Naive B cell (primary cell): ENCODE data around the gene SFT2D2. TPM values are rescaled to one million over a fixed set of nuclear protein-coding genes. Genes with fewer than 3 reads are reported as not detected.
"Not testable (repeated sequence)": the region's sequence is repeated elsewhere in the genome, so short reads cannot be mapped to it uniquely, and the experiment has no call there.

Experiments used
- ATAC-seq, 2 donors: fragments of 150-1000 bp; cut with Tn5 transposase; 2 replicates each; pipeline ENCODE4 v1.10.0; 2021; ENCODE audit warnings: low read depth in 2 of 2, mild to moderate bottlenecking in 2 of 2, moderate library complexity in 2 of 2
- DNase-seq: peaks from one replicate; pipeline ENCODE4 v3.0.0; 2022
- H3K27ac Mint-ChIP-seq, 6 donors: one replicate each; pipeline ENCODE4 v1.8.0; 2020 to 2022; ENCODE audit warnings: mild to moderate bottlenecking in 6 of 6, mixed read lengths in 6 of 6, moderate library complexity in 5 of 6, inconsistent platforms in 2 of 6
- H3K27me3 Mint-ChIP-seq, 3 donors: one replicate each; pipeline ENCODE4 v1.8.0; 2021 to 2022; ENCODE audit warnings: mixed read lengths in 3 of 3, mild to moderate bottlenecking in 1 of 3
- H3K36me3 Mint-ChIP-seq, 2 donors: one replicate each; pipeline ENCODE4 v1.8.0; 2020 to 2022; ENCODE audit warnings: mixed read lengths in 2 of 2, inconsistent platforms in 1 of 2, mild to moderate bottlenecking in 1 of 2
- H3K4me1 Mint-ChIP-seq, 3 donors: one replicate each; pipeline ENCODE4 v1.8.0; 2020 to 2022; ENCODE audit warnings: mixed read lengths in 3 of 3, inconsistent platforms in 1 of 3, mild to moderate bottlenecking in 1 of 3, moderate library complexity in 1 of 3
- H3K4me3 Mint-ChIP-seq, 8 donors: one replicate each; pipeline ENCODE4 v1.8.0; 2020 to 2022; ENCODE audit warnings: mild to moderate bottlenecking in 8 of 8, mixed read lengths in 8 of 8, moderate library complexity in 8 of 8, inconsistent platforms in 2 of 8
- H3K9me3 Mint-ChIP-seq, 7 donors: one replicate each; pipeline ENCODE4 v1.8.0; 2020 to 2022; ENCODE audit warnings: mixed read lengths in 7 of 7, mild to moderate bottlenecking in 5 of 7, inconsistent platforms in 2 of 7, moderate library complexity in 1 of 7
- polyA plus RNA-seq, 6 donors: library from polyadenylated mRNA; unstranded; fragments of 300-500 nt; fragmentation: Illumina TruSeq; gene quantifications; one replicate each; pipeline ENCODE4 v1.2.3, GENCODE V29; 2021; ENCODE audit warnings: low read depth in 6 of 6

SFT2D2 gene
- polyA plus RNA-seq, 6 donors from 2014 or later = 12.1 to 80.2 (median 65.2) TPM

DNA sequence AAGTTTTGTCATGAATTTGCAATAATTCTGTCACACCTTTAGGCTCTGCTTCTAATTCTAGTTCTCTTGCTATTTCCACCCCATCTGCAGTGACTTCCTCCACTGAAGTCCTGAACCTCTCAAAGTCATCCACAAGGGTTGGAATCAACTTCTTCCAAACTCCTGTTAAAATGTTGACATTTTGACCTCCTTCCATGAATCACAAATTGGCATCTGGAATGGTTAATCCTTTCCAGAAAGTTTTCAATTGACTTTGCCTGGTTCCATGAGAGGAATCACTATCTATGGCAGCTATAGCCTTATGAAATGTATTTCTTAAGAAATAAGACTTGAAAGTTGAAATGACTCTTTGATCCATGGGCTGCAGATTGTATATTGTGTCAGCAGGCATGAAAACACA is 19.7 kb upstream of the SFT2D2 start:
- H3K4me1 Mint-ChIP-seq = no peaks in the 10 kb centered on the region
- peaks cover 17 to 18% of the 10 kb centered on the region in 2 donors for H3K36me3 Mint-ChIP-seq
- no peak overlapping the region for H3K4me3 Mint-ChIP-seq
- DNase-seq (no peak), ATAC-seq (no peak)
- H3K27me3 Mint-ChIP-seq = no peaks in the 10 kb centered on the region
- no peak overlapping the region for H3K27ac Mint-ChIP-seq
- peaks cover under 1 to 13% (median 6%) of the 10 kb centered on the region in 7 donors for H3K9me3 Mint-ChIP-seq

DNA sequence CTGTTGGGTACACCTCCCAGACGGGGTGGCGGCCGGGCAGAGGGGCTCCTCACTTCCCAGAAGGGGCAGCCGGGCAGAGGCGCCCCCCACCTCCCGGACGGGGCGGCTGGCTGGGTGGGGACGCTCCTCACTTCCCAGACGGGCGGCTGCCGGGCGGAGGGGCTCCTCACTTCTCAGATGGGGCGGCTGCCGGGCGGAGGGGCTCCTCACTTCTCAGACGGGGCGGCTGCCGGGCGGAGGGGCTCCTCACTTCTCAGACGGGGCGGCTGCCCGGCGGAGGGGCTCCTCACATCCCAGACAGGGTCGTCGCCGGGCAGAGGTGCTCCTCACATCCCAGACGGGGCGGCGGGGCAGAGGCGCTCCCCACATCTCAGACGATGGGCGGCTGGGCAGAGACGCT is 18.1 kb upstream of the SFT2D2 start:
- not testable (repeated sequence) for ATAC-seq, H3K27me3 Mint-ChIP-seq, DNase-seq, H3K27ac Mint-ChIP-seq, H3K4me1 Mint-ChIP-seq, H3K4me3 Mint-ChIP-seq
- H3K36me3 Mint-ChIP-seq = peaks cover 9 to 15% of the 10 kb centered on the region in 2 donors
- peaks cover 7 to 27% (median 14%) of the 10 kb centered on the region in 7 donors for H3K9me3 Mint-ChIP-seq

DNA sequence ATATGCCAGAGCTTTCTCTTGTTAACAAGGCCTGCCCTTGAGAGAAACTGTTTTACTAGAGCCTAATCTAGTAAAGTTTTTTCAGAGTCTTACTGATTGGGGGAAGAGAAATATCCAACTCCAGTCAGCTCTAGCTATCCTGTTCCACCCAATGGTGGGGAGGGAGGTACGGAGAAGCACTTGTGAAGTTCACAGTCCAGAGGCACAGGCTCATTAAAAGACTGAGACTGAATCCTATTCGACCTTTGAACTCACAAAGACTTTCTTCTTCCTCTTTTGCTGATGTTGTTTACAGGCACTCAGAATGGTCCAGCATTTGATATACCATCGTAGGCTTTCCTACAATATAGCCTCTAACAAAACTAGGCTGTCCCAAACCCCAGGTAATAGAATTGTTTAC is 15.5 kb upstream of the SFT2D2 start:
- H3K4me1 Mint-ChIP-seq = no peaks in the 10 kb centered on the region
- peaks cover 12 to 41% (median 24%) of the 10 kb centered on the region in 7 donors for H3K9me3 Mint-ChIP-seq
- H3K27ac Mint-ChIP-seq = no peak overlapping the region
- H3K36me3 Mint-ChIP-seq = peaks cover 4 to 17% of the 10 kb centered on the region in 2 donors
- H3K4me3 Mint-ChIP-seq = no peak overlapping the region
- H3K27me3 Mint-ChIP-seq = peaks cover 4 to 8% (median 5%) of the 10 kb centered on the region in 3 donors
- no peak for ATAC-seq
- no peak for DNase-seq

DNA sequence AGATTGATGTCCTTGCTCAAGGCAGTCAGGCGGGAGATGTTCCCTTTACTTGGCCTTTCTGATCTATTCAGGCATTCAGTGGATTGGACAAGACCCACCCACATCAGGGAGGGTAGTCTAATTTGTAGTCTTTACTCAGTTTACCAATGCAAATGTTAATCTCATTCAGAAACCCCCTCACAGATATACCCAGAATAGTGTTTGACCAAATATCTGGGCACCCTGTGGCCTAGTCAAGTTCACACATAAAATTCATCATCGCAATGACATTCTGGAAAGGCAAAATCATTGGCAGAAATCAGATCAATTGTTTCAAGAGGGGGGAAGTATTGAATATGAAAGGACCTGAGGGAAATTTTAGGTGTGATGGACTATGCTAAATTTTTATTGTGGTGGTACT is 12.5 kb upstream of the SFT2D2 start:
- H3K27ac Mint-ChIP-seq = no peak overlapping the region
- H3K9me3 Mint-ChIP-seq = peaks cover 12 to 41% (median 24%) of the 10 kb centered on the region in 7 donors
- H3K27me3 Mint-ChIP-seq = peaks cover 4 to 16% (median 5%) of the 10 kb centered on the region in 3 donors
- no peak for ATAC-seq
- no peaks in the 10 kb centered on the region for H3K4me1 Mint-ChIP-seq
- no peak for DNase-seq
- H3K36me3 Mint-ChIP-seq = peaks cover 4 to 17% of the 10 kb centered on the region in 2 donors
- H3K4me3 Mint-ChIP-seq = no peak overlapping the region

DNA sequence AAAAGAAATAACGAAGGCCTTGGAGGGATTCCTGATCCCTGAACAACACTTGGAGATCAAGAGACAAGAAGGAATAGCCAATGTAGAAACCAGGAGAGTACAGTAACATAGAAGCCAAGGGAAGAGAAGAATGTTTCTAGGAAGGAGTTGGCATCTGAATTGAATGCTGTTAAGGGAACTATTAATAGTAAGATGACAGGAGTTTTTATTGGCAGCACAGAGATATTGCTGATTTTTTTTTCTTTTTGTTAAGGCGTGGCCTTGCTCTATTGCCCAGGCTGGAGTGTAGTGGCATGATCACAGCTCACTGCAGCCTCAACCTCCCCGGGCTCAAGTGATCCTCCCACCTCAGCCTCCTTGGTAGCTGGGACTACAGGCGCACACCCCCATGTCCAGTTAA is 9.6 kb upstream of the SFT2D2 start:
- Mint-ChIP-seq H3K27ac (no peak overlapping the region), H3K27me3 (peaks cover 4 to 16% (median 5%) of the 10 kb centered on the region in 3 donors), H3K4me1 (no peaks in the 10 kb centered on the region), H3K9me3 (peaks cover 12 to 32% (median 18%) of the 10 kb centered on the region in 7 donors), H3K36me3 (peaks cover 4 to 14% of the 10 kb centered on the region in 2 donors), H3K4me3 (no peak overlapping the region)
- ATAC-seq (no peak), DNase-seq (no peak)

DNA sequence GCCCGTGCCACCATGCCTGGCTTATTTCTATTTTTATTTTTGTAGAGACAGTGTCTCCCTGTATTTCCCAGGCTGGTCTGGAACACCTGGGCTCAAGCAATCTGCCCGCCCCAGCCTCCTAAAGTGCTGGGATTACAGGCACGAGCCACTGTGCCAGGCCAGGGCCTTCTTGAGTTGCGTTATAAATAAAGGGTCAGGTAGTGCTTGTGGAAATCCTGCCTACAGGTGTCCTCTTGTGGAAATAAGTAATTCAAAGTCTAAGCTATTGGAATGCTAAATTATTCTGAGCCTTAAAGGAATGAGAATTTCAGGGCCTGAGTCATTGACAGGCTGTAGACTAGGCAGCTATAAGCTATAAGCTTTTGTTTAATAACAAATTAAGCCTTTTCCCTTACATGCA is 8.1 kb upstream of the SFT2D2 start:
- H3K27ac Mint-ChIP-seq = no peak overlapping the region
- no peak for DNase-seq
- H3K4me1 Mint-ChIP-seq = no peaks in the 10 kb centered on the region

DNA sequence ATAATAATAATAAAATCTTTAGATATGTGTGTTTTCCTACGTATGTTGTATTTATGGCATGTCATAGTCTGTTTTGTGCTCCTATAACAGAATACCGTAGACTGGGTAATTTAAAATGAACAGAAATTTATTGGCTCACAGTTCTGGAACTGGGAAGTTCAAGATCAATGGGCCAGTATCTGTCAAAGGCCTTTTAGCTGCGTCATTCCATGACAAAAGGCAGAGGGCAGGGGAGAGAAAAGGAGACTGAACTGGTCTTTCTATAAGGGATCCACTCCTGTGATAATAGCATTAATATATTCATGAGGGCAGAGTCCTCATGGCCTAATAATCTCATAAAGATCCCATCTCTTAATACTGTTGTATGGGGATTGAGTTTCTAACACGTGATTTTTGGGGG is 7.1 kb upstream of the SFT2D2 start:
- no peak for ATAC-seq
- H3K36me3 Mint-ChIP-seq = no peaks in the 10 kb centered on the region
- peaks cover 0 to 16% (median 4%) of the 10 kb centered on the region in 3 donors for H3K27me3 Mint-ChIP-seq
- no peak overlapping the region for H3K27ac Mint-ChIP-seq
- no peak for DNase-seq
- H3K9me3 Mint-ChIP-seq = peaks cover 0 to 10% (median 1%) of the 10 kb centered on the region in 7 donors
- H3K4me3 Mint-ChIP-seq = peak overlapping the region in 1 of 8 donors; percentile 14
- H3K4me1 Mint-ChIP-seq = no peaks in the 10 kb centered on the region

More for the DNA sequence above, 8.1 kb upstream of the SFT2D2 start:
- no peak overlapping the region for H3K4me3 Mint-ChIP-seq
- peaks cover 6 to 20% (median 8%) of the 10 kb centered on the region in 7 donors for H3K9me3 Mint-ChIP-seq
- ATAC-seq = no peak
- H3K27me3 Mint-ChIP-seq = peaks cover 0 to 16% (median 4%) of the 10 kb centered on the region in 3 donors
- H3K36me3 Mint-ChIP-seq = peaks cover 0 to 8% of the 10 kb centered on the region in 2 donors

DNA sequence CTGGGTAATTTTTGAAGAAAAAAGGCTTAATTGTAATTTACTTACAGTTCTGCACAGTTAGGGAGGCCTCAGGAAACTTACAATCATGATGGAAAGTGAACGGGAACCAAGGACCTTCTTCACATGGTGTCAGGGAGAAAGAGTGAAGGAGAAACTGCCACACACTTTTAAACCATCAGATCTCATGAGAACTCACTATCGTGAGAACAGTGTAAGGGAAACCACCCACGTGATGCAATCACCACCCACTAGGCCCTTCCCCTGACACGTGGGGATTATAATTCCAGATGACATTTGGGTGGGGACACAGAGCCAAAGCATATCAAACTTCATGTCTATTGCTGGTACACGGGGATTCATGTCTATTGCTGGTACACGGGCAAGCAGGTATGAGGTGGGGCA is 5.3 kb upstream of the SFT2D2 start:
- no peak overlapping the region for H3K27ac Mint-ChIP-seq
- DNase-seq = no peak
- no peak for ATAC-seq
- peaks cover 0 to 5% (median 0%) of the 10 kb centered on the region in 7 donors for H3K9me3 Mint-ChIP-seq
- peaks cover 7 to 11% (median 10%) of the 10 kb centered on the region in 3 donors for H3K4me1 Mint-ChIP-seq
- peaks cover 0 to 8% (median 0%) of the 10 kb centered on the region in 3 donors for H3K27me3 Mint-ChIP-seq
- no peaks in the 10 kb centered on the region for H3K36me3 Mint-ChIP-seq
- H3K4me3 Mint-ChIP-seq = peak overlapping the region in 1 of 8 donors; percentile 21

DNA sequence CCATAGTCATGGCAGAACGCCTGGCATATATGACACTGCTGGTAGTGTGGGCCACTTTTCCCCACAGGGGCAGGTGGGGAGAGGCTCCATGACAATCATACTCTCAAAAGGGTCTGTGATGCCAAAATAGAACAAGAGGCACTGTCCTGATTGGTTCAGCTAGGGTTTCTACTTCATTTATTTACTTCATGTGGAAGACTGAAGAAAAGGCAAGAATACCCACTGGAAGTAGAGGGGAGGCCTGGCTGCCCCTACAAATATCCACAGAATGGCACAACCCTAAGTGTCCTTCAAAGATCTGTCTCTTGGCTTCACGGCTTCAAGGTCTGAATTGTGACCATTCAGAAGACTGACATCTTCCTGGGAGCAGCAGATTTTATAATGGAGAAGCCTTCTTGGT is 4.5 kb upstream of the SFT2D2 start:
- no peak for DNase-seq
- Mint-ChIP-seq H3K9me3 (peaks cover 0 to 5% (median 0%) of the 10 kb centered on the region in 7 donors), H3K4me3 (no peak overlapping the region)

DNA sequence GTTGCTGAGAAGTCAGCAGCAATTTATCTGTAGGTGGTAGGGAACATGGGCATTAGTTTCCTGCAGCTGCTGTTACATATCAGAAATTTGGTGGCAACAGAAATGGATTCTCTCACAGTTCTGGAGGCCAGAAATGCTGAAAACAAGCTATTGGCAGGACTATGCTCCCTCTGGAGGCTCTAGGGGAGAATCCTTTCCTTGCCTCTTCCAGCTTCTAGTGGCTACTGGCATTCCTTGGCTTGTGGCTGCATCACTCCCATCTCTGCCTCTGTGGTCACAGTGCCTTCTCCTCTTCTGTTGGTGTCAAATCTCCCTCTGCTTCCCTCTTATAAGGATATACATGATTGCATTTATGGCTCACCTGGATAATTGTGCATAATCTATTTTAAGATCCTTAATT is 2.5 kb upstream of the SFT2D2 start:
- Mint-ChIP-seq H3K9me3 (peaks cover 0 to 5% (median 0%) of the 10 kb centered on the region in 7 donors), H3K27ac (no peak overlapping the region), H3K27me3 (no peaks in the 10 kb centered on the region), H3K4me1 (peaks cover 24 to 31% (median 31%) of the 10 kb centered on the region in 3 donors), H3K36me3 (no peaks in the 10 kb centered on the region), H3K4me3 (peak overlapping the region in 1 of 8 donors; percentile 95)
- no peak for DNase-seq
- no peak for ATAC-seq

More for the DNA sequence above, 4.5 kb upstream of the SFT2D2 start:
- Mint-ChIP-seq H3K27ac (no peak overlapping the region), H3K36me3 (no peaks in the 10 kb centered on the region), H3K27me3 (peaks cover 0 to 2% (median 0%) of the 10 kb centered on the region in 3 donors), H3K4me1 (peaks cover 11 to 12% (median 11%) of the 10 kb centered on the region in 3 donors)
- ATAC-seq = no peak

DNA sequence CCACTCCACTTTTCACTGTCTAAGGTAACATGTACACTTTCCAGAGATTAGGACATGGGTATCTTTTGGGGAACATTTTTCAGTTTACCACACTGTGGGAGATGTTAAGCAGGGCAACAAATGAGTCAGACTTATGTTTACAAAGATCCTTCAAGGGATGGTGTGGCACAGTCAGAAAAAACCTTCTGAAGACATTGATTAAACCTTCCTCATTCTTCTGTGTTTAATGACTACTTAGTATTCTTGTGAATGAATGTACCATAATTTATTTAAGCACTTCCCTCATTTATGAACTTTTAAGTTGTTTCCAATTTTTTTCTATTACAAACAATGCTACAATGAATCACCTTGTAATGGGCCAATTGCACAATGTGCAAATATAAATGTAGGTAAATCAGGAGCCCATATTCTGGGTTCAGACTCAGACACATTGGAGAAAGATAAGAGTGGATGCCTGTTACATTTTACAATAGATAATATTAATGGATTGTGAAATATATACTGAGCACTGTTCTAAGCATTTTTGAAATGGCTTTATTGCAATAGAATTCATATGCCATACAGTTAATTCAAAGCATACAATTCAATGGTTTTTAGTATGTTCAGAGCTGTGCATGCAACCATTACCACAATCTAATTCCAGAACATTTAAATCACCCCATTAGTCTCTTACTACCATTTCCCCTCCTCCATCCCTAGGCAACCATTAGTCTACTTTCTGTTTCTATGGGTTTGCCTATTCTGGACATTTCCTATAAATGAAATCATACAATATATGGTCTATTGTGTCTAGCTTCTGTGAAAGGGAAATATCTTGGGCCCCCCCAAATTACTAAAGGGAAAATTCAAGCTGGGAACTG is 1.9 kb upstream of the SFT2D2 start:
- H3K27me3 Mint-ChIP-seq = no peaks in the 10 kb centered on the region
- H3K27ac Mint-ChIP-seq = no peak overlapping the region
- H3K4me1 Mint-ChIP-seq = peaks cover 31 to 37% (median 37%) of the 10 kb centered on the region in 3 donors
- H3K36me3 Mint-ChIP-seq = no peaks in the 10 kb centered on the region
- ATAC-seq (no peak), DNase-seq (no peak)
- H3K4me3 Mint-ChIP-seq = peak overlapping the region in 1 of 8 donors; percentile 95
- peaks cover 0 to 5% (median 0%) of the 10 kb centered on the region in 7 donors for H3K9me3 Mint-ChIP-seq

DNA sequence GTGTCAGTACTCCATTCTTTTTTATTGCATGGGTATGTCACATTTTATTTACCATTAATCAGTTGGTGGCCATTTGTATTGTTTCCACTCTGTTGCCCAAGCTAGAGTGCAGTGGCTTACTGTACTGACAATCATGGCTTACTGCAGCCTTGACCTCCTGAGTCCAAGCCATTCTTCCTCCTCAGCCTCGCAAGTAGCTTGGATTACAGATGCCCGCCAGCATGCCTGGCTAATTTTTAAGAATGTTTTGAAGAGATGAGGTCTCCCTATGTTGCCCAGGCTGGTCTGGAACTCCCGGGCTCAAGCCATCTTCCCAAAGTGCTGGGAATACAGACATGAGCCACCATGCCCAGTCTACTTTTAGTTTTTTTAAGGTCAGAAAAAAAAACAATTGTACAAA is 813 bp upstream of the SFT2D2 start:
- no peak for ATAC-seq
- Mint-ChIP-seq H3K4me3 (peak overlapping the region; percentile 85 to 97 (median 92)), H3K36me3 (no peaks in the 10 kb centered on the region), H3K4me1 (peaks cover 42 to 48% (median 46%) of the 10 kb centered on the region in 3 donors), H3K9me3 (peaks cover 0 to 5% (median 0%) of the 10 kb centered on the region in 7 donors), H3K27ac (peak overlapping the region in 2 of 6 donors; percentile 81 to 92), H3K27me3 (no peaks in the 10 kb centered on the region)
- no peak for DNase-seq

DNA sequence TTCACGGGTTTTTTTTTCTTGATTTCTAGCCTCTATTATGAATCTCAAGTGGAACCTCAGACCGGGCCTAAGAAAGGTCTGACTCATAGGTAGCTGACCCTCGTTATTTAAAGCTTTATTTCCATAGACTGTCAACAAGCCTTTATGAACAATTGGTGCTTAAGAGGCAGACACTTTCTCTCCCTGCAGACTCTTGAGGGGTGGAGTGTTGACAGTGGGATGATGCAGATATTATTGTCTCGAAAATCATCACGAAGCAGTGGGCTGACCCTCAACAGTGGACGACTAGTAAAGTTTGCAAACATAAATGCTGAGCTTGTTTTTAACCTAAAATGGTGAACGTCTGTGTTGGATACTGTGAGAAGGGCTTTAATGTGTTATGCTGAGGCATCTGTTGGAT is 1.8 kb downstream of the SFT2D2 start:
- peaks cover 0 to 5% (median 0%) of the 10 kb centered on the region in 7 donors for H3K9me3 Mint-ChIP-seq
- peaks cover 53 to 73% (median 65%) of the 10 kb centered on the region in 3 donors for H3K4me1 Mint-ChIP-seq
- peak overlapping the region; percentile 42 to 95 (median 90) for H3K4me3 Mint-ChIP-seq
- DNase-seq = no peak
- peaks cover 0 to 5% of the 10 kb centered on the region in 2 donors for H3K36me3 Mint-ChIP-seq
- ATAC-seq = no peak
- peak overlapping the region; percentile 47 to 96 (median 89) for H3K27ac Mint-ChIP-seq
- H3K27me3 Mint-ChIP-seq = no peaks in the 10 kb centered on the region

DNA sequence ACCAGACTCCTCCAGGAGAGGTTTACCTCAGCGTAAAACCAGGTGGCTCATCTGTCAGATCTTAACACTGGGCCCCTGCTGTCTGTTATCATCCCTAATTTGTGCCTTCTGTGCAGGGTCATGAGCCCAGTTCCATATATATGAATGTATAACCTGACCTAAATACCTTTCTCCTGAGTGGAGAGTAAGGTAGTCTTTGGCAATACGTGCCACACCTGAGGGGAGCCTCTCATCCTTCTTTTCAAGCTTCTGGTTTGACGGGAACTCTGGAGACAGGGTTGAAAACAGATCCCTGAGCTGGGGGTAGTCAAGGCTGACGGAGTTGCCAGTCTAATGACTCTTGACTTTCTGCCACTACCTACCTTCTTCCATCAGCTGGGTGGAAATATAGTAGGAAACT is 4.1 kb downstream of the SFT2D2 start:
- peak overlapping the region in 6 of 8 donors; percentile 16 to 95 (median 44) for H3K4me3 Mint-ChIP-seq
- H3K27me3 Mint-ChIP-seq = no peaks in the 10 kb centered on the region
- H3K4me1 Mint-ChIP-seq = peaks cover 61 to 81% (median 74%) of the 10 kb centered on the region in 3 donors
- ATAC-seq = no peak
- peak overlapping the region in 3 of 6 donors; percentile 6 to 50 (median 15) for H3K27ac Mint-ChIP-seq
- no peak for DNase-seq
- H3K36me3 Mint-ChIP-seq = peaks cover 9 to 15% of the 10 kb centered on the region in 2 donors
- H3K9me3 Mint-ChIP-seq = no peaks in the 10 kb centered on the region
